Amygdala (tissue), 56 donors: ENCODE measurements around the gene DHCR7.

Source experiments
- DNase-seq, 56 donors: peaks; one replicate each; lab custom pipeline; 2025; lab: John Stamatoyannopoulos, UW

DHCR7 gene

GRCh38 chr11:71459076-71459766, 11.0 kb upstream of the DHCR7 start:
- no peak for DNase-seq

- DNase-seq: no peak
Measured at GRCh38 chr11:71458146-71459070, 10.2 kb upstream of the DHCR7 start.

- no peak for DNase-seq
Measured at GRCh38 chr11:71456831-71457230, 8.6 kb upstream of the DHCR7 start.

- no peak for DNase-seq
Measured at GRCh38 chr11:71456294-71456693, 8.1 kb upstream of the DHCR7 start.

GRCh38 chr11:71454470-71455113, 6.4 kb upstream of the DHCR7 start:
- no peak for DNase-seq

GRCh38 chr11:71453918-71454304, 5.7 kb upstream of the DHCR7 start:
- DNase-seq: no peak

GRCh38 chr11:71453037-71453917, 5.1 kb upstream of the DHCR7 start, which contains the start of gene NADSYN1:
TSS of gene NADSYN1 (plus strand) at chr11:71453203. CDS start at chr11:71453297, 94 bp downstream.
- peak in 55 of 56 donors; percentile 80 to 98 (median 93) for DNase-seq

- DNase-seq: peak in 29 of 56 donors; percentile 11 to 63 (median 31)
Measured at GRCh38 chr11:71452199-71453036, 4.2 kb upstream of the DHCR7 start.

GRCh38 chr11:71451596-71452198, 3.5 kb upstream of the DHCR7 start:
- DNase-seq: peak in 3 of 56 donors; percentile 17 to 35 (median 18)

GRCh38 chr11:71450939-71451338, 2.7 kb upstream of the DHCR7 start:
- no peak for DNase-seq

GRCh38 chr11:71450507-71450906, 2.3 kb upstream of the DHCR7 start:
- no peak for DNase-seq

GRCh38 chr11:71449596-71449995, 1.4 kb upstream of the DHCR7 start:
- DNase-seq: no peak

GRCh38 chr11:71447791-71448256, 369 bp downstream of the DHCR7 start:
- DNase-seq: peak in 11 of 56 donors; percentile 24 to 81 (median 54)

- DNase-seq: peak in 1 of 56 donors; percentile 28
Measured at GRCh38 chr11:71446942-71447688, 1.1 kb downstream of the DHCR7 start.

GRCh38 chr11:71446150-71446549, 2.0 kb downstream of the DHCR7 start:
- no peak for DNase-seq

GRCh38 chr11:71444811-71445210, 3.4 kb downstream of the DHCR7 start:
- no peak for DNase-seq

GRCh38 chr11:71443736-71444445, 4.3 kb downstream of the DHCR7 start:
- no peak for DNase-seq
